HEK293 (cell line): ENCODE data around the gene MACROH2A1.

Source experiments
- EGR2 ChIP-seq: fragments of 450-650 bp; formaldehyde crosslinking; IDR thresholded peaks from 2 replicates; pipeline ENCODE4 v1.5.1; 2016; ENCODE audit warnings: low read depth, missing biosample characterization, missing genetic modification characterization
- MZF1 ChIP-seq: fragments of 450-650 bp; formaldehyde crosslinking; IDR thresholded peaks from 2 replicates; pipeline ENCODE4 v1.5.1; 2017; ENCODE audit warnings: missing biosample characterization, missing genetic modification characterization, borderline replicate concordance
- SETDB1 ChIP-seq: IDR thresholded peaks from one replicate; pipeline ENCODE4 v1.6.1; 2017; ENCODE audit warnings: mild to moderate bottlenecking, low read length, moderate library complexity, mixed read lengths; ENCODE audit not compliant: insufficient read length
- YY2 ChIP-seq: fragments of 450-650 bp; formaldehyde crosslinking; IDR thresholded peaks from 2 replicates; pipeline ENCODE4 v1.5.1; 2016; ENCODE audit warnings: missing biosample characterization, missing genetic modification characterization
- ZBTB20 ChIP-seq: fragments of 450-650 bp; formaldehyde crosslinking; IDR thresholded peaks from 2 replicates; pipeline ENCODE4 v1.5.1; 2016; ENCODE audit warnings: missing biosample characterization, missing genetic modification characterization
- ZIC2 ChIP-seq: fragments of 450-650 bp; formaldehyde crosslinking; IDR thresholded peaks from 2 replicates; pipeline ENCODE4 v1.5.1; 2016; ENCODE audit warnings: missing biosample characterization, missing genetic modification characterization
- ZNF133 ChIP-seq: fragments of 450-650 bp; formaldehyde crosslinking; IDR thresholded peaks from 2 replicates; pipeline ENCODE4 v1.5.1; 2016; ENCODE audit warnings: missing biosample characterization, missing genetic modification characterization
- ZNF16 ChIP-seq: fragments of 450-650 bp; formaldehyde crosslinking; IDR thresholded peaks from 2 replicates; pipeline ENCODE4 v1.5.1; 2016; ENCODE audit warnings: low read depth, missing biosample characterization, missing genetic modification characterization
- ZNF202 ChIP-seq: fragments of 450-650 bp; formaldehyde crosslinking; IDR thresholded peaks from 2 replicates; pipeline ENCODE4 v1.5.1; 2016; ENCODE audit warnings: missing biosample characterization, missing genetic modification characterization, borderline replicate concordance
- ZNF23 ChIP-seq: fragments of 450-650 bp; formaldehyde crosslinking; IDR thresholded peaks from 2 replicates; pipeline ENCODE4 v1.5.1; 2016; ENCODE audit warnings: missing biosample characterization, missing genetic modification characterization, borderline replicate concordance
- ZNF248 ChIP-seq: fragments of 450-650 bp; formaldehyde crosslinking; IDR thresholded peaks from 2 replicates; pipeline ENCODE4 v1.5.1; 2017; ENCODE audit warnings: missing biosample characterization, missing genetic modification characterization
- ZNF416 ChIP-seq: fragments of 450-650 bp; formaldehyde crosslinking; IDR thresholded peaks from 2 replicates; pipeline ENCODE4 v1.5.1; 2016; ENCODE audit warnings: missing biosample characterization, missing genetic modification characterization
- ZNF423 ChIP-seq: fragments of 450-650 bp; formaldehyde crosslinking; IDR thresholded peaks from 2 replicates; pipeline ENCODE4 v1.5.1; 2016; ENCODE audit warnings: missing biosample characterization, missing genetic modification characterization
- ZNF426 ChIP-seq: fragments of 450-650 bp; formaldehyde crosslinking; IDR thresholded peaks from 2 replicates; pipeline ENCODE4 v1.5.1; 2017; ENCODE audit warnings: missing biosample characterization, missing genetic modification characterization, mild to moderate bottlenecking, inconsistent platforms, moderate library complexity
- ZNF48 ChIP-seq: fragments of 450-650 bp; formaldehyde crosslinking; IDR thresholded peaks from 2 replicates; pipeline ENCODE4 v1.5.1; 2016; ENCODE audit warnings: missing biosample characterization, missing genetic modification characterization
- ZNF530 ChIP-seq: fragments of 450-650 bp; formaldehyde crosslinking; IDR thresholded peaks from 2 replicates; pipeline ENCODE4 v1.5.1; 2016; ENCODE audit warnings: low read depth, missing biosample characterization, missing genetic modification characterization
- ZNF558 ChIP-seq: fragments of 450-650 bp; formaldehyde crosslinking; IDR thresholded peaks from 2 replicates; pipeline ENCODE4 v1.5.1; 2016; ENCODE audit warnings: missing biosample characterization, missing genetic modification characterization
- ZNF654 ChIP-seq: fragments of 450-650 bp; formaldehyde crosslinking; IDR thresholded peaks from 2 replicates; pipeline ENCODE4 v1.5.1; 2016; ENCODE audit warnings: low read depth, missing biosample characterization, missing genetic modification characterization
- ZNF76 ChIP-seq: fragments of 450-650 bp; formaldehyde crosslinking; IDR thresholded peaks from 2 replicates; pipeline ENCODE4; 2016; ENCODE audit warnings: low read depth, missing biosample characterization, missing genetic modification characterization, borderline replicate concordance
- ZNF768 ChIP-seq: fragments of 450-650 bp; formaldehyde crosslinking; IDR thresholded peaks from 2 replicates; pipeline ENCODE4 v1.5.1; 2018; ENCODE audit warnings: missing biosample characterization, mild to moderate bottlenecking, missing genetic modification characterization
- TF ChIP-seq, protein P1 (sequence below): fragments of 450-650 bp; formaldehyde crosslinking; IDR thresholded peaks from 2 replicates; pipeline ENCODE4 v1.5.1; 2017; ENCODE audit warnings: missing biosample characterization, missing genetic modification characterization
- TF ChIP-seq, protein P2 (sequence below): fragments of 450-650 bp; formaldehyde crosslinking; IDR thresholded peaks from 2 replicates; pipeline ENCODE4 v1.5.1; 2016; ENCODE audit warnings: missing biosample characterization, missing genetic modification characterization
- TF ChIP-seq, protein P3 (sequence below): fragments of 450-650 bp; formaldehyde crosslinking; IDR thresholded peaks from 2 replicates; pipeline ENCODE4 v1.5.1; 2016; ENCODE audit warnings: missing biosample characterization, missing genetic modification characterization
- TF ChIP-seq, protein P4 (sequence below): fragments of 450-650 bp; formaldehyde crosslinking; optimal IDR thresholded peaks from 2 replicates; pipeline ENCODE3; 2016; ENCODE audit warnings: missing biosample characterization, mild to moderate bottlenecking, missing genetic modification characterization

MACROH2A1 gene

DNA sequence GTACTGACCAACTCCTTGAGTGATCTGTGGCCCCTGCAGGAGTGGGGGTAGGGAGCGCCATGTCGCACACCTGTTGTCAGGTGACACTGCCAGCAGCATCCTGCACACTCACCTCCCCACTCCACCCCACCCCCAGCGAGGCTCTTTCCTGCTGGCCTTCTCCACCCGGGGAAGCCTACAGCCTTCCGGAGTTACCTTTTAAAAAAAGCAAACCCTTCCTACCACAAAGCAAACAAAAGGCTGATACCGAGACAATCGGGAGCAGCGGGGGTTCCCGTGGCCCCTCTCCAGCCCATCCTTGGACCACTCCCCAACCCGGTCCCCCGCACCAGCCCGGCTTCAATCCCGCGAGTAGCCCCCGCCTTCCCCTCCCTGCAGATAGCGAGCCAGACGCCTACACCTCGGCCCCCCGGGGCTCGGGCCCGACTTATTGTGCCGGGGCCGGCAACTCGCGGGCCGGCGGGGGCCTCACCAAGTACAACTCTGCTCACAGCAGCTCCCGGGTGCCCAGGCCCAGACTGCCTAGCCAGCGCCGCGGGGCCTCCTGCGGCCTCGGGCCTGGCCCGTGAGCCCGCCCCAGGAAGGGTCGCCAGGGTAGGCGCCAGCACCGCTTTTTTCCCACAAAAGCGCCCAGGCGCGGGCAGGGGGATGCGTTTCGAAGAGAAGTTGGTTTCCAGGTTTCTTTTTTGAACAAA, 724 bp downstream of the MACROH2A1 start (continued):
- TF ChIP-seq ZNF202 (tag by site-specific recombination) (no peak), EGR2 (tag by site-specific recombination) (peak; percentile 88), ZNF426 (no peak), ZNF23 (tag by site-specific recombination) (no peak), ZNF558 (tag by site-specific recombination) (no peak), ZNF768 (no peak), ZBTB20 (tag by site-specific recombination) (peak; percentile 88), MZF1 (tag by site-specific recombination) (no peak), ZNF654 (tag by site-specific recombination) (no peak), ZNF423 (0 out of 2 replicates have a peak, but pooled peaks have one; percentile 17), SETDB1 (no peak), ZIC2 (tag by site-specific recombination) (peak; percentile 89), ZNF48 (tag by site-specific recombination) (no peak), ZNF76 (tag by site-specific recombination) (0 out of 2 replicates have a peak, but pooled peaks have one; percentile 21), ZNF133 (tag by site-specific recombination) (no peak), ZNF248 (tag by site-specific recombination) (no peak), YY2 (tag by site-specific recombination) (no peak), ZNF16 (tag by site-specific recombination) (no peak), ZNF530 (tag by site-specific recombination) (no peak), ZNF416 (tag by site-specific recombination) (no peak)
- TF ChIP-seq, protein P1, sequence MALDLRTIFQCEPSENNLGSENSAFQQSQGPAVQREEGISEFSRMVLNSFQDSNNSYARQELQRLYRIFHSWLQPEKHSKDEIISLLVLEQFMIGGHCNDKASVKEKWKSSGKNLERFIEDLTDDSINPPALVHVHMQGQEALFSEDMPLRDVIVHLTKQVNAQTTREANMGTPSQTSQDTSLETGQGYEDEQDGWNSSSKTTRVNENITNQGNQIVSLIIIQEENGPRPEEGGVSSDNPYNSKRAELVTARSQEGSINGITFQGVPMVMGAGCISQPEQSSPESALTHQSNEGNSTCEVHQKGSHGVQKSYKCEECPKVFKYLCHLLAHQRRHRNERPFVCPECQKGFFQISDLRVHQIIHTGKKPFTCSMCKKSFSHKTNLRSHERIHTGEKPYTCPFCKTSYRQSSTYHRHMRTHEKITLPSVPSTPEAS, result no peak
- TF ChIP-seq, protein P2, sequence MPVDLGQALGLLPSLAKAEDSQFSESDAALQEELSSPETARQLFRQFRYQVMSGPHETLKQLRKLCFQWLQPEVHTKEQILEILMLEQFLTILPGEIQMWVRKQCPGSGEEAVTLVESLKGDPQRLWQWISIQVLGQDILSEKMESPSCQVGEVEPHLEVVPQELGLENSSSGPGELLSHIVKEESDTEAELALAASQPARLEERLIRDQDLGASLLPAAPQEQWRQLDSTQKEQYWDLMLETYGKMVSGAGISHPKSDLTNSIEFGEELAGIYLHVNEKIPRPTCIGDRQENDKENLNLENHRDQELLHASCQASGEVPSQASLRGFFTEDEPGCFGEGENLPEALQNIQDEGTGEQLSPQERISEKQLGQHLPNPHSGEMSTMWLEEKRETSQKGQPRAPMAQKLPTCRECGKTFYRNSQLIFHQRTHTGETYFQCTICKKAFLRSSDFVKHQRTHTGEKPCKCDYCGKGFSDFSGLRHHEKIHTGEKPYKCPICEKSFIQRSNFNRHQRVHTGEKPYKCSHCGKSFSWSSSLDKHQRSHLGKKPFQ (tag by site-specific recombination), result no peak
- TF ChIP-seq, protein P3, sequence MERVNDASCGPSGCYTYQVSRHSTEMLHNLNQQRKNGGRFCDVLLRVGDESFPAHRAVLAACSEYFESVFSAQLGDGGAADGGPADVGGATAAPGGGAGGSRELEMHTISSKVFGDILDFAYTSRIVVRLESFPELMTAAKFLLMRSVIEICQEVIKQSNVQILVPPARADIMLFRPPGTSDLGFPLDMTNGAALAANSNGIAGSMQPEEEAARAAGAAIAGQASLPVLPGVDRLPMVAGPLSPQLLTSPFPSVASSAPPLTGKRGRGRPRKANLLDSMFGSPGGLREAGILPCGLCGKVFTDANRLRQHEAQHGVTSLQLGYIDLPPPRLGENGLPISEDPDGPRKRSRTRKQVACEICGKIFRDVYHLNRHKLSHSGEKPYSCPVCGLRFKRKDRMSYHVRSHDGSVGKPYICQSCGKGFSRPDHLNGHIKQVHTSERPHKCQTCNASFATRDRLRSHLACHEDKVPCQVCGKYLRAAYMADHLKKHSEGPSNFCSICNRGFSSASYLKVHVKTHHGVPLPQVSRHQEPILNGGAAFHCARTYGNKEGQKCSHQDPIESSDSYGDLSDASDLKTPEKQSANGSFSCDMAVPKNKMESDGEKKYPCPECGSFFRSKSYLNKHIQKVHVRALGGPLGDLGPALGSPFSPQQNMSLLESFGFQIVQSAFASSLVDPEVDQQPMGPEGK, result peak; percentile 76
- TF ChIP-seq, protein P4, sequence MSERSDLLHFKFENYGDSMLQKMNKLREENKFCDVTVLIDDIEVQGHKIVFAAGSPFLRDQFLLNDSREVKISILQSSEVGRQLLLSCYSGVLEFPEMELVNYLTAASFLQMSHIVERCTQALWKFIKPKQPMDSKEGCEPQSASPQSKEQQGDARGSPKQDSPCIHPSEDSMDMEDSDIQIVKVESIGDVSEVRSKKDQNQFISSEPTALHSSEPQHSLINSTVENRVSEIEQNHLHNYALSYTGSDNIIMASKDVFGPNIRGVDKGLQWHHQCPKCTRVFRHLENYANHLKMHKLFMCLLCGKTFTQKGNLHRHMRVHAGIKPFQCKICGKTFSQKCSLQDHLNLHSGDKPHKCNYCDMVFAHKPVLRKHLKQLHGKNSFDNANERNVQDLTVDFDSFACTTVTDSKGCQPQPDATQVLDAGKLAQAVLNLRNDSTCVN (tag by site-specific recombination), result peak; percentile 81
